Epithelial cell of esophagus (primary cell): ENCODE data around the gene ZNF236.
"Not testable (repeated sequence)": the region's sequence is repeated elsewhere in the genome, so short reads cannot be mapped to it uniquely, and the experiment has no call there.

Experiments used
- DNase-seq: peaks from one replicate; pipeline ENCODE4 v3.0.0; 2010; ENCODE audit warnings: low read depth
- H3K4me3 ChIP-seq: 2 replicates; pipeline ENCODE4 v1.5.1; 2011; ENCODE audit warnings: mild to moderate bottlenecking, low read length, control low read depth
- TF ChIP-seq, protein P1 (sequence below): IDR thresholded peaks from 2 replicates; pipeline ENCODE4 v1.5.1; 2011; ENCODE audit warnings: low read depth, mild to moderate bottlenecking, low read length, control low read depth, inconsistent platforms; ENCODE audit not compliant: insufficient read depth; ENCODE audit errors: missing control alignments

Gene ZNF236

DNA sequence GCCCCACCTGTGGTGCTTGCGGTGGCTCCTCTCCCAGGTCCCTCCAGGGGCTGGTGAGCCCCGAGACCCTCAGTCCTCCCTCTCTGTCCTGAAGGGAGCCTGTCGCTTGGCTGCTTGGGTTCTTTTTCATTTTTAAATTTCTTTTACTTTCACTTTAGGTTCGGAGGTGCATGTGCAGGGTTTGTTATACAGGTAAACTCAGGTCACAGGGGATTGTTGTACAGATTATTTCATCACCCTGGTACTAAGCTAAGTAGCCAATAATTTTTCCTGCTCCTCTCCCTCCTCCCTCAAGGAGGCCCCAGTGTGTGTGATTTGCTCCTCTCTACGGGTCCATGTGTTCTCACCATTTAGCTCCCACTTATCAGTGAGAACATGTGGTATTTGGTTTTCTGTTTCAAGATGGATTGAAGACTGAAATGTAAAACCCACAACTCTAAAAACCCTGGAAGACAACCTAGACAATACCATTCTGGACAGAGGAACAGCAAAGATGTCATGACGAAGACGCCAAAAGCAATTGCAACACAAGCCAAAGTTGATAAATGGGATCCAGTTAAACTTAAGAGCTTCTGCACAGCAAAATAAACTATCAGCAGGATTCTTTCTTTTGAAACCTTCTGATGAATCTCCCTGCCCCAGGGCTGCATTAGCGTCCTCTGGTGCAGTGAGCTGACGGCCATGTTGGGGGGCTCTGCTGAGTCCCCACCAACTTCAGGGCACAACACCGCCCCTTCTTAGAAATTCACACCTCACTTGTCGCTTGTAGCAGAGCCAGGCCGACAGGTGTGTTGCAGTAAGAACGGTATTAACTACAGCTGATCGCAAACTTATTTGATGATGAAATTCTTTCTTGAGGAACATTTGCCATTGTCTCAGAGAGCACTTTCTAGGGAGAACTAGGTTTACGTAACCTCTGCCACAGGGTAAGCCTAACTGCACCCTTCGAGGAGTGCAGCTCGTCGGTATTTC, 135.3 kb downstream of the ZNF236 start:
- DNase-seq, result no peak
- TF ChIP-seq, protein P1, sequence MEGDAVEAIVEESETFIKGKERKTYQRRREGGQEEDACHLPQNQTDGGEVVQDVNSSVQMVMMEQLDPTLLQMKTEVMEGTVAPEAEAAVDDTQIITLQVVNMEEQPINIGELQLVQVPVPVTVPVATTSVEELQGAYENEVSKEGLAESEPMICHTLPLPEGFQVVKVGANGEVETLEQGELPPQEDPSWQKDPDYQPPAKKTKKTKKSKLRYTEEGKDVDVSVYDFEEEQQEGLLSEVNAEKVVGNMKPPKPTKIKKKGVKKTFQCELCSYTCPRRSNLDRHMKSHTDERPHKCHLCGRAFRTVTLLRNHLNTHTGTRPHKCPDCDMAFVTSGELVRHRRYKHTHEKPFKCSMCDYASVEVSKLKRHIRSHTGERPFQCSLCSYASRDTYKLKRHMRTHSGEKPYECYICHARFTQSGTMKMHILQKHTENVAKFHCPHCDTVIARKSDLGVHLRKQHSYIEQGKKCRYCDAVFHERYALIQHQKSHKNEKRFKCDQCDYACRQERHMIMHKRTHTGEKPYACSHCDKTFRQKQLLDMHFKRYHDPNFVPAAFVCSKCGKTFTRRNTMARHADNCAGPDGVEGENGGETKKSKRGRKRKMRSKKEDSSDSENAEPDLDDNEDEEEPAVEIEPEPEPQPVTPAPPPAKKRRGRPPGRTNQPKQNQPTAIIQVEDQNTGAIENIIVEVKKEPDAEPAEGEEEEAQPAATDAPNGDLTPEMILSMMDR, result no peak
- no peak overlapping the region for H3K4me3 ChIP-seq

DNA sequence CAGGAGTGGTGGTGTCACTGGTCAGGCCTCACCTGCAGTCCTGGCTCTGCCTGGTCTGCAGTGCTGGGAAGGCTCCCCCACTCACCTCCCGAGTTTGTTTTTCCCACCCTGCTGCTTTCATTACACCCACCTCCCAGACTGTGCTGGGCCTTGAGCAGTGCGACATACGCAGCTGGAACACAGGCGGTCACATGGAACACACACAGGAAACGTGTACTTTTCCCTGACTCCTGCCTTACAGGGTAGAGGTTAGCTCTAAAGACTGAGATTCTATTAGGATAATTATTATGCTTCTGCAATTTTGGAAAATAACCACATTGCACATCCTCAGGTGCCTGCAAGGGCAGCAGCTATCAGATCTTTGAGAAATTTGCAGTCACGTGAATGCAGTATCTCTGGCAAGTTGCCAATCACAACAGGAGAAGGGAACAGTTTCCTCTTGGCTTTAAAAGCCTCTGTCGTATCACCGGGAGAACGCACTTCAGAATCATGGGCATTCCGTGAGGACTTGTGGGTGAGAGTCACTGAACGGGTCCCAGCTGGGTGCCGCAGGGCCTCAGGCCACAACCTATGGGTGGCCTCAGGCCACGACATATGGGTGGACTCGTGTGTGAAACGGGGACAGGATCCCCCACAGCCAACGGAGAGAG, 136.5 kb downstream of the ZNF236 start:
- TF ChIP-seq, protein P1, result no peak
- no peak overlapping the region for H3K4me3 ChIP-seq
- no peak for DNase-seq

DNA sequence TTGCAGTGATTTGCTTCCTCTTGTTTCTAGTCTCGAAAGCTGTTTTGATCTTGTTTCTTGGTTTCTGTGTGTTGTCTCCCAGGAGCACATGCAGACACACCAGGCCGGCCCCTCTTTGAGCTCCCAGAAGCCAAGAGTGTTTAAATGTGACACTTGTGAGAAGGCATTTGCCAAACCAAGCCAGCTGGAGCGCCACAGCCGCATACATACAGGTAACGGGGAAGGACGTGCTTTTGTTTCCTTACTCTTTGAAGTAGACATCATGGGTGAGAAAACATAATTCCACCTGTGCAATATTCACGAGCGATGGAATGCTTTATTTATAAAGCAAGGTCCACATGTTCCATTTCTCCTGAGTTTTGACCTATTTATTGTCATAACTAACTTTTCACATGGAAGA, 137.2 kb downstream of the ZNF236 start:
- DNase-seq, result no peak

DNA sequence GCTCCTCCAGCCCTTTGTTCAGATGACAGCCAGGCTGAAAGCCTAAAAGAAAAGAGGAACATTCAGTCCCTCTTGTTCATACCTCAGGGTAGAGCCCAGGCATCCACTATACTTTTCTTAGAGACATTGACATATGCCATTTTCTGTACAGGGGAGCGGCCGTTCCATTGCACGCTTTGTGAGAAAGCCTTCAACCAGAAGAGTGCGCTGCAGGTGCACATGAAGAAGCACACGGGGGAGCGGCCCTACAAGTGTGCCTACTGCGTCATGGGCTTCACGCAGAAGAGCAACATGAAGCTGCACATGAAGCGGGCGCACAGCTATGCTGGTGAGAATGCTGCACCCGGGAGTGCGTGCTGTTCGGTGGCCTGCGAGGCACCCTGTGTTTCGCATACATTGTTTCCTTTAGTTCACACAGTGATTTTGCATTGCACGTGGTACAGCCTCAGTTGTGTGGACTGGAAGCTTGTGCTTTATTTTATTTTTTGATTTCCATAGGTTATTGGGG, 138.2 kb downstream of the ZNF236 start:
- no peak overlapping the region for H3K4me3 ChIP-seq
- DNase-seq, result no peak
- TF ChIP-seq, protein P1, result no peak

More for the DNA sequence above, 137.2 kb downstream of the ZNF236 start:
- no peak overlapping the region for H3K4me3 ChIP-seq
- TF ChIP-seq, protein P1, result no peak

DNA sequence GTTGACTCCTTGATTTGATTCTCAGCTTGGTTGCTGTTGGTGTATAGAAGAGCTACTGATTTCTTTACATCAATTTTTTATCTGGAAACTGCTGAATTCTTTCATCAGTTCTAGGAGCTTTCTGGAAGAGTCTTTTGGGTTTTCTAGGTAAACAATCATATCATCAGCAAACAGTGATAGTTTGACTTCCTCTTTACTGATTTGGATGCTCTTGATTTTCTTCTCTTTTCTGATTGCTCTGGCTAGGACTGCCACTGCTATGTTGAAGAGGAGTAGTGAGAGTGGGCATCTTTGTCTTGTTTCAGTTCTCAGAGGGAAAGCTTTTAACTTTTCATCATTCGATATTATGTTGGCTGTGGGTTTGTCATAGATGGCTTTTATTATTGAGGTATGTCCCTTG, 140.5 kb downstream of the ZNF236 start:
- TF ChIP-seq, protein P1, result no peak
- no peak overlapping the region for H3K4me3 ChIP-seq
- no peak for DNase-seq

DNA sequence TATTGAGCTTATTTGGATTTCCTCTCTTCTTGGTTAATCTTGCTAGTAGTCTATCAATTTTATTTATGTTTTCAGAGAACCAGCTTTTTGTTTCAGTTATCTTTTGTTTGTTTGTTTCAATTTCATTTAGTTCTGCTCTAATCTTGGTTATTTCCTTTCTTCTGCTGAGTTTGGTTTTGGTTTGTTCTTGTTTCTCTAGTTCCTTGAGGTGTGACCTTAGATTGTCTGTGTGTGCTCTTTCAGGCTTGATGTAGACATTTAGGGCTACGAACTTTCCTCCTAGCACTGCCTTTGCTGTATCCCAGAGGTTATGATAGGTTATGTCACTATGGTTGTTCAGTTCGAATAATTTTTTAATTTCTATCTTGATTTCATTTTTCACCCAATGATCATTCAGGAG, 141.6 kb downstream of the ZNF236 start:
- TF ChIP-seq, protein P1, result no peak
- no peak for DNase-seq
- no peak overlapping the region for H3K4me3 ChIP-seq

DNA sequence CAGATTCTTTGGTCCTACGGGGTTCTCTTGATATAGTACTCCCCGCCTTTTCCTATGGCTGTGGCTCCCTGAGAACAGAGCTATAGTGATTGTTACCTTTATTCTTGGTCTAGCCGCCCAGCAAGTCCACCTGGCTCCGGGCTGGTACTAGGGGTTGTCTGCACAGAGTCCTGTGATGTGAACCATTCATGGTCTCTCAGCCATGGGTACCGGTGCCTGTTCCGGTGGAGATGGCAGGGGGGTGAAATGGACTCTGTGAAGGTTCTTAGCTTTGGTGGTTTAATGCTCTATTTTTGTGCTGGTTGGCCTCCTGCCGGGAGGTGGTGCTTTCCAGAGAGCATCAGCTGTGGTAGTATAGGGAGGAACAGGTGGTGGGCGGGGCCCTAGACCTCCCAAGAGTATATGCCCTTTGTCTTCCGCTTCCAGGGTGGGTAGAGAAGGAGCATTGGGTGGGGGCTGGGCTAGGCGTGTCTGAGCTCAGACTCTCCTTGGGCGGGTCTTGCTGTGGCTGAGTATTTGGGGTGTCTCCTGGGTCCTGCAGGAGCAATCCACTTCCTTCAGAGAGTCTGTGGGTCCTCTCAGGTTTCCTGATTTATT, 143.3 kb downstream of the ZNF236 start:
- DNase-seq, H3K4me3 ChIP-seq: not testable (repeated sequence)

DNA sequence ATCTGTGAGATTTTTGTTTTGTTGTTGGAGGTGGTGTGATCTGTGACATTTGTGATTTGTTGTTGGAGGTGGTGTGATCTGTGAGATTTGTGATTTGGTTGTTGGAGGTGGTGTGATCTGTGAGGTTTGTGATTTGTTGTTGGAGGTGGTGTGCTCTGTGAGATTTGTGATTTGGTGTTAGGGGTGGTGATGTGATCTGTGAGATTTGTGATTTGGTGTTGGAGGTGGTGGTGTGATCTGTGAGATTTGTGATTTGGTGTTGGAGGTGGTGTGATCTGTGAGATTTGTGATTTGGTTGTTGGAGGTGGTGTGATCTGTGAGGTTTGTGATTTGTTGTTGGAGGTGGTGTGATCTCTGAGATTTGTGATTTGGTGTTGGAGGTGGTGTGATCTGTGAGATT, 144.9 kb downstream of the ZNF236 start:
- DNase-seq, H3K4me3 ChIP-seq: not testable (repeated sequence)
